AG04450 (cell line): Measurements from ENCODE around the gene SYNGAP1. TPM values are rescaled to one million over a fixed set of nuclear protein-coding genes. Genes with fewer than 3 reads are reported as not detected.

Experiments used
- CTCF ChIA-PET: fragments of 300-600, 350-600 bp; formaldehyde crosslinking; extraction: SDS; loops from one replicate; lab custom pipeline; 2022; ENCODE audit warnings: antibody characterized with exemption, inconsistent platforms; lab: Charles Lee
- POLR2A ChIA-PET: fragments of 350-600 bp; formaldehyde crosslinking; extraction: SDS; loops from one replicate; lab custom pipeline; 2021; ENCODE audit warnings: antibody characterized with exemption, inconsistent platforms; lab: Yijun Ruan, JAX
- DNase-seq: peaks from one replicate; pipeline ENCODE4 v3.0.0-alpha.2; 2011; ENCODE audit warnings: low read depth, low spot score
- H3K27ac ChIP-seq: one replicate; pipeline ENCODE4 v1.5.1; 2012; ENCODE audit warnings: low read depth, low read length, control low read depth
- H3K27me3 ChIP-seq: one replicate; pipeline ENCODE4 v1.6.0; 2012; ENCODE audit warnings: low read length; ENCODE audit not compliant: control insufficient read depth, insufficient read depth
- H3K4me3 ChIP-seq: 2 replicates; pipeline ENCODE4 v1.5.1; 2011; ENCODE audit warnings: mild to moderate bottlenecking, low read depth, low read length, control low read depth
- H3K9me3 ChIP-seq: 2 replicates; pipeline ENCODE4 v1.5.1; 2012; ENCODE audit warnings: low read length; ENCODE audit not compliant: control insufficient read depth, insufficient read depth
- polyA plus RNA-seq: library from polyadenylated mRNA; depleted of rRNA; stranded (reverse); fragments of >200 nt; gene quantifications from 2 replicates; pipeline ENCODE4 v1.2.3, GENCODE V29; 2011
- TF ChIP-seq, protein P1 (sequence below): IDR thresholded peaks from 2 replicates; pipeline ENCODE4 v1.5.1; 2011; ENCODE audit warnings: low read depth, low read length, control low read depth, inconsistent platforms

SYNGAP1 gene
- polyA plus RNA-seq, 1 experiment = 5.3 TPM

DNA sequence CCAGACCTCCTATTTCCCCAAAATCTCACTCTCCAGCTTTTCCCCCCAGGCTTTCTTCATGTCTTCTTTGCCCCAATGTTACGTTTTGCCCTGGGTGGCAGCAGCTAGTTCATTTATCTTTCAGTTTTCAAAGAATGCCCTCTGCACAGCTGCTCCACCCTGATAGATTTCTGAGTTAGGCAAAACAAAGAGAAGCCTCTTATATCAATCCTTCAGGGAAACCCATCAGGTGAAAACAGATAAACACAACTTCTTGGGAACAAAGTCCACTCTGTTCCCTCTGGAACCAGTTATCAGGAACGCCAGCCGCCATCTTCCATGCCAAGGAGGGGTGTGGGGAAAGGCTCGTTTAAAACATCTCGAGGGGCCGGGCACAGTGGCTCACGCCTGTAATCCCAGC, 68.5 kb downstream of the SYNGAP1 start:
- POLR2A ChIA-PET = no interaction called here
- H3K9me3 ChIP-seq = no peaks in the 10 kb centered on the region
- peaks cover 5% of the 10 kb centered on the region for H3K27me3 ChIP-seq
- TF ChIP-seq, protein P1, sequence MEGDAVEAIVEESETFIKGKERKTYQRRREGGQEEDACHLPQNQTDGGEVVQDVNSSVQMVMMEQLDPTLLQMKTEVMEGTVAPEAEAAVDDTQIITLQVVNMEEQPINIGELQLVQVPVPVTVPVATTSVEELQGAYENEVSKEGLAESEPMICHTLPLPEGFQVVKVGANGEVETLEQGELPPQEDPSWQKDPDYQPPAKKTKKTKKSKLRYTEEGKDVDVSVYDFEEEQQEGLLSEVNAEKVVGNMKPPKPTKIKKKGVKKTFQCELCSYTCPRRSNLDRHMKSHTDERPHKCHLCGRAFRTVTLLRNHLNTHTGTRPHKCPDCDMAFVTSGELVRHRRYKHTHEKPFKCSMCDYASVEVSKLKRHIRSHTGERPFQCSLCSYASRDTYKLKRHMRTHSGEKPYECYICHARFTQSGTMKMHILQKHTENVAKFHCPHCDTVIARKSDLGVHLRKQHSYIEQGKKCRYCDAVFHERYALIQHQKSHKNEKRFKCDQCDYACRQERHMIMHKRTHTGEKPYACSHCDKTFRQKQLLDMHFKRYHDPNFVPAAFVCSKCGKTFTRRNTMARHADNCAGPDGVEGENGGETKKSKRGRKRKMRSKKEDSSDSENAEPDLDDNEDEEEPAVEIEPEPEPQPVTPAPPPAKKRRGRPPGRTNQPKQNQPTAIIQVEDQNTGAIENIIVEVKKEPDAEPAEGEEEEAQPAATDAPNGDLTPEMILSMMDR = no peak
- no peak overlapping the region for H3K27ac ChIP-seq
- H3K4me3 ChIP-seq = no peak overlapping the region
- no peak for DNase-seq
- CTCF ChIA-PET = no interaction called here

DNA sequence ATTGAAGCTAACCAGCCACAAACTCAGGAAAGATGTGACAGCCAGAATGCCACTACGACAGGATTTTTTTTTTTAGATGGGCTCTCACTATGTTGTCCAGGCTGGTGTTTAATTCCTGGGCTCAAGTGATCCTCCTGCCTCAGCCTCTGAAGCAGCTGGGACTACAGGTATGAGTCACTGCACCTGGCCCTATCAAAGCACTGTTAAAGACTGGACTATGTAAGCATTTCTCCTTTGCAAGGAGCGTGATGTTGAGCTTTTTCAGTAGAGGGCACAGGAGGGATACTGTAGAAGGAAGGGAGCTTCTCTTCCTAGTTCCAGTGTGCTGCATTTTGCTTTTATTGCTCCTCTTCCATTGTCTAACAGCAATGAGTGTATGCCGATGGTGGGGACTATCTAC, 70.3 kb downstream of the SYNGAP1 start:
- no peak for DNase-seq
- H3K4me3 ChIP-seq = no peak overlapping the region
- TF ChIP-seq, protein P1 = no peak
- CTCF ChIA-PET = no interaction called here
- H3K27me3 ChIP-seq = peaks cover 5% of the 10 kb centered on the region
- H3K9me3 ChIP-seq = no peaks in the 10 kb centered on the region
- POLR2A ChIA-PET = interaction anchor here (0.7 kb wide), 1 partner anchor 77 kb away, joined by 3 read pairs; no protein-coding TSS in a partner anchor
- H3K27ac ChIP-seq = no peak overlapping the region

DNA sequence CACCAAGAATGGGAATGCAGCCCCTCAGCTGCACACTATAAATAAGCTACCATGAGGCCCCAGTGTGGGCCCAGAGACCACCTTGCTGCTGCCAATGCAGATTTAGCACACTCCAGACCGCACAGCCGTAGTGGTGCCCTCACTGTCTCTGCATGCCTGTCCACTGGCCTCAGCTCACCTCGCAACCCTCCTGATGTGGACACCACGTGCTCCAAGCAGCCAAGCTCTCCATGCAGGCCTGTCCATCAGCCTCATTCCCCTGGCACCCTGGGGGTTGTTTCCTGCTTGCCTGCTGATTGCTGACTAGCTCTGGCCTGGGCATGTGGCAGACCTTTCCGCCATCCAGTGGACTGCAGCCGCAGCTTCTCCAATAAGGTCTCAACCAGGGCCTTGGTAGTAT, 70.8 kb downstream of the SYNGAP1 start:
- Histone ChIP-seq H3K27ac (no peak overlapping the region), H3K27me3 (peaks cover 5% of the 10 kb centered on the region), H3K9me3 (no peaks in the 10 kb centered on the region), H3K4me3 (no peak overlapping the region)
- POLR2A ChIA-PET = no interaction called here
- DNase-seq = no peak
- TF ChIP-seq, protein P1 = no peak
- CTCF ChIA-PET = no interaction called here

DNA sequence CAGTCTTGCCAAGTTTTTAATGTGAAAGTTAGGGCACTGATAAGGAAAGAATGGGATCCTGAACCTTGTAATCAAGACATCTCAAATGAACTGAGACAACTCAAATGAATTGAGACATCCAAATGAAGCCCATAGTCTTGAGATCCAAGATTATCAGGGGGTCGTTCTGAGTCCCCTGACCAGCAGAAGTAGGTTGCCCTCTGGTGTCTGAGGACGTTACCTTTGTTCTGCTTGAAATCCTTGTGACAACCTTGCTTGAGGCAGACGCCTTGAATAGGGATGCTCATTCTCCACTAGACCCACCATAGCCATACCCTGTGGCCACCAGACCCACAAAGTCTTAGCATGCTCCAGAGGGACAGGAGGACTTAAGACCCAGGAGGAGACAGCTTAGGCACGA, 72.2 kb downstream of the SYNGAP1 start:
- Histone ChIP-seq H3K27ac (peak overlapping the region; percentile 3), H3K9me3 (no peaks in the 10 kb centered on the region), H3K27me3 (peaks cover 5% of the 10 kb centered on the region), H3K4me3 (no peak overlapping the region)
- no peak for DNase-seq
- ChIA-PET CTCF (no interaction called here), POLR2A (no interaction called here)
- TF ChIP-seq, protein P1 = no peak

DNA sequence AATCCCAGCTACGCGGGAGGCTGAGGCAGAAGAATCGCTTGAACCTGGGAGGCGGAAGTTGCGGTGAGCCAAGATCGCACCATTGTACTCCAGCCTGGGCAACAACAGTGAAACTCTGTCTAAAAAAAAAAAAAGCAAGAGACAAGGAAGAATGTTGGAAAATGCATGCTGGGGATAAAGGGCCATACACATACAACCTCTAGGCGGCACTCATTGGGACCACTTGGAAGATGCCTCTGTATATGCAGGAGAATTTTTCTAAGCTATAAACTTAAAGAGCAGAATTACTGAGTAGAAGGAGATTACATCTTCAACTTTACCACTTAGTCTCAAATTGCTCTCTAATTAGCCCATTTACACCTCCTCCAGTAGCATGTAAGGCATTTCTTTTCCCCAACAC, 77.3 kb downstream of the SYNGAP1 start:
- ChIA-PET POLR2A (no interaction called here), CTCF (no interaction called here)
- peaks cover 5% of the 10 kb centered on the region for H3K27me3 ChIP-seq
- TF ChIP-seq, protein P1 = no peak
- no peak for DNase-seq
- H3K9me3 ChIP-seq = no peaks in the 10 kb centered on the region; the same call in 1 of the 2 replicates
- no peak overlapping the region for H3K4me3 ChIP-seq
- no peak overlapping the region for H3K27ac ChIP-seq
